NCI-H2029 treated with DMSO at 0.1 percent for 48 hours (cell line): ENCODE measurements around the gene SIAE.
A peak's percentile ranks its signal among the peaks of the same experiment; 100 is the strongest.
"Not testable (repeated sequence)": the region's sequence is repeated elsewhere in the genome, so short reads cannot be mapped to it uniquely, and the experiment has no call there.

Experiments
- DNase-seq: peaks from one replicate; lab custom pipeline; 2025; lab: John Stamatoyannopoulos, UW

The SIAE gene

DNA sequence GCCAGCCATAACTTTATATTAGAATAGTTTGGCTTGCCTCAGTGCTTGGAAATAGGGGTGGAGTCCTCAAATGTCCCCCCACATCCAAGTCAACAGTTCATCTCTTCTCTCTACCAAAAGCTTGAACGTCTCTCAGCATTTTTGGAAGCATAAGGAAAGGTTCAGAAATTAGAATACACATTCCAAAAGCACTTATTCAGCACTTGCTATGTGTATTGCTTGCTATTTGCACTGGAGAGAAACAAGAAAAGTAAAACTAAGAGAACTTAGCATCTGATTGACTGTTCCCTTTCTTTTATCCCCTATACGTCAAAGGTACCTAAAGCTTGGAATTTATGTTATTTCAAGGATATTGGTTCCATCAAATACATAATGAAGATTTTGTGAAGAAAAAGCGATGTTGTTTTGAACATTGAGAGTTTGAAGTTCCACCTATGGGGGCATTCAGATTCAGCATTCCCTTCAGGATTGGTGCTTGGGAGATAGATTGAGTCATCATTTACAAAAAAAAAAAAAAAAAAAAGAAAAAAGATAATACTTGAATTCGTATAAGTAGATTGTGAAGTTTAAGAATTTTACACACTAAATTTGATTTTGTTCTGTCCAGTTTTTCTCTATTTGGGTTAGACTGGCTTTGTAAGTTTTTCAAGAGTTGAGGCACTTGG is 49.5 kb downstream of the SIAE start:
- DNase-seq: no peak

DNA sequence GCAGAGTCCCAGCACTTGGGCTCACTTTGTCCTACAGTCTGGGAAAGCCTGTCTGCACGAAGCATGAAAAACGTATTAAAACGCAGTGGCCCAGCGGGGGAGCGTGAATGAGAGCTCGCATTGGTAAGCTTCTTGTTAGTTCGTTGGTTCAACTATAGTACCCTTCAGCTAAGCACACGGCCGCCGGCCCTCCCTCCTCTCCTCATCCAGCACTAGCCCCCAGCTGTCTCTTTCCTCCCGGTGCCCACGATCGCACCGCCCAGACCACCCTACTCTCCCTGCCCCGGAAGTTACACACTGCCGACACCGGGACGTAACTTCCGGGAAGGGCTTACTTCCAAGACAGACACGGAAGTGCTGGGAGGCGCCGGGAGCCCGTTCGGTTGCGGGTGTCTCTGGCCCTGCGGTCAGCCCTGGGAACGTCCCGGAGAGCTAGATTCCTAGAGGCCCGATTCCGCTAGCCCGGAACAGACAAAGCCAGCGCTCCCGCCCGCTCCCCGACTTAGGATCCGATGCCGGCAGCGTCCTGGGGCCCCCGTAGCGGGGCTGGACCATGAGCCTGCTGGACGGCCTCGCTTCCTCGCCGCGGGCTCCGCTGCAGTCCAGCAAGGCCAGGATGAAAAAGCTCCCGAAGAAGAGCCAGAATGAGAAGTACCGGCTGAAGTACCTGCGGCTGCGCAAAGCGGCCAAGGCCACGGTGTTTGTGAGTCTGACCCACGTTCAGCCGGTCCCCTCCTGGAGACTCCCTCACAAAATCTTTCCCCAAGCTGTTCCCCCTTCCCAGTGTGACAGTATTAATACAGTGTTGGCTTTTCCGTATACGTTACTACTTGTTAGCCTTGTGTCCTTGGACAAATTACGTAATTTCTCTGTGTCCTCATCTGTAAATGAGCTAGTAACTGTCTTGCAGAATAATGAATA is 50.7 kb downstream of the SIAE start, which contains the start of gene TBRG1:
TBRG1 (plus strand) TSS at position 334 of the 921 bp plus-strand sequence; CDS start at position 554, 220 bp downstream.
- peak; percentile 29 for DNase-seq

DNA sequence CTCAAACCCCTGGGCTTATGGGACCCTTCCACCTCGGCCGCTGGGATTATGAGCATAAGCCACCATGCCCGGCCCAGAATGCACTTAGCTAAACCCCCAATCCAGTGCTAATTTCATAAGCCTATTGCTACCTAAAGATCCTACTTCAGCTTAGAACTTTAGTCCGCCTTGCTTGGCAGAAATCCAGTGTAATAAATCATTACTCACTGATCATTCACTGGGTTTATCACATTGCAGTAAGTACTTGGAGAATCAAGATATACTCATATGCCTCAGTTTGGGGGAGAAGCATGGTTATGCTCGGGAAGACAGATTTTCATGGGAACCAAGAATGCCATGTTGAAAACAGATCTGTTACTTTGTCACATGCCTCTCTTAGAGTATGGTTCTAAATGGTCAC is 54.7 kb downstream of the SIAE start:
- DNase-seq: no peak

DNA sequence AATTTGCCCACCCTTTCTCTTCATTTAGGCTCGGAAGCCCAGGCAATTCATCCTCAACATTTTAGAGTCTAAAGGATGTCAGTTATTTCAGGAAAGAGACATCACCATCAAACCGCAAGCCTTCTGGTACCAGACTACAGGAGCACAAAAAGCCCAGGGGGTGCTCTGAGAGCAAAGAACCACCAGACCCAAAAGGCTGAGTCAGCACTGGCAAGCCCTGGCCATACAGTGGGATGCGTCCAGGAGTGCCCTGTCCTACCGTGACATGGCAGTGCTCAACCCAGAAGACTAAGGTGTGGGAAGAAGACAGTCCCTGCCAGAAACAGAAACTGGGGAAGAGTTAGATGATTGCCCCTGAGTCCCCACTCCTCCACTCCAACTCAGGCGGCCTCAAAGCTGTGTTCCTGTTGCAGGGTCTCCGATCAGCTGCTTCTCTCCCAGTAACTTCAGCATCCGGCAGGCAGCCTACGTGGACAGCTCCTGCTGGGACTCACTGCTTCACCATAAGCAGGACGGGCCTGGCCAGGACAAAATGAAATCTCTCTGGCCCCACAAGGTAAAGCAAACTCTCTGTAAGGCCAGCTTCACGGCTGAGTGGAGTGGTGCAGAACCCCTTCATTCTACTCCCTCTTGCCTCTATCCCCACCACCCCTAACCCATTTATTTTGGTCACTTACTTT is 60.8 kb downstream of the SIAE start:
- DNase-seq: no peak

DNA sequence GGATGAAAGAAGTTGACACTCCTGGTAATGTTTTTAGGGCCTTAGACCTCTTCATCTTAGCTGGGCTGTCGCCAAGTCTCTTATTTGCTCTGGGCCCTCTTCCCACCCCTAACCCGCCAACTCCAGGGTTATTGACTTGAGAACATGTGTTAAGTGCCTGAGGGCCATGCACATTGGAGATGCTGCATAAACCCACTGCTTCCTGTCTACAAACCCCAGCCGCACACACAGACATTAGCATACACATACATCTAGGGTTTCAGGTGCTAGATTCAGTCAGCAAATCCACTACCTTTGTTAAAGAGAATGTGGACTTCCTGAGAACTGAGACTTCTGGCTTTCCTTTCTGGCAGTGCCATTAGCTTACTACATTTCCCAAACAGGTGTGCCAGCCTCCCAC is 61.5 kb downstream of the SIAE start:
- peak; percentile 30 for DNase-seq

DNA sequence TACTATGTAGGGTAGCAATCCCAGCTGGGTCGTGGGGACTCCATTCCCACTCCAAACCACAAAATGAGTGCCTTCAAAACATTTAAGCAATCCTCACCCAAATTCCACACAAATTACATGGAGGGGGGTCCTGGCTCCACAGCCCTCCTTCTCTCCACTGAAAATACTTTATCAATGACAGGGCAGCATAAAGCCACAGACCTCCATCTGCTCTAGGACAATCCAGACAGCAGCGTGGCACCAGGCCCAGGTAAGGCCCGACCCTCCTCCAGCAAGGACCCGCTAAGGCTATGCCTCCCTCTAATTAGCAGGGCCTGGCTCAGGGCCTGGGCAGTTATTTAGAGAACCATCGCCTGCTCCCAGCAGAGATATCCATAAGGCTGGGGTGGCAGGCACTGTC is 62.5 kb downstream of the SIAE start, which contains the start of gene PANX3:
PANX3 (plus strand) TSS at position 365 of the 400 bp plus-strand sequence. CDS start 129 bp downstream, outside the sequence.
- no peak for DNase-seq

DNA sequence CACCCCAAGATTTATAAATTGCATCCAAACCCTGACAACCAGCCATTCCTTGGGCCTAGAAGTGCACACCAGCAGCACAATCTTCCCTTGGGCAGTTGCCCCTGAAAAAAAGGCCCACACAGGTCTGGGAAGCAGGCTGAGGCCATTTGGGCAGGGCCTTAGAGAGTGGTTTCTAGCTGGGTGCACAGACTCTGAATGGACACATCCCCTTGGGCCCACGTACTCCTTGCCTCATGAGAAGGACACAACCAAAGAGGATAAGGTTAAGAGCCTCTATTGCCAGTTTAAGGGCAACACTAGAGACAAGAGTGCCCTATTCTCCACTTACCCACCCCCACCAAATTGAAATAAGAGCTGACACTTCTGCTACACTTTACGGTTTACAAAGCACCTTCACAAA is 63.2 kb downstream of the SIAE start:
- no peak for DNase-seq

DNA sequence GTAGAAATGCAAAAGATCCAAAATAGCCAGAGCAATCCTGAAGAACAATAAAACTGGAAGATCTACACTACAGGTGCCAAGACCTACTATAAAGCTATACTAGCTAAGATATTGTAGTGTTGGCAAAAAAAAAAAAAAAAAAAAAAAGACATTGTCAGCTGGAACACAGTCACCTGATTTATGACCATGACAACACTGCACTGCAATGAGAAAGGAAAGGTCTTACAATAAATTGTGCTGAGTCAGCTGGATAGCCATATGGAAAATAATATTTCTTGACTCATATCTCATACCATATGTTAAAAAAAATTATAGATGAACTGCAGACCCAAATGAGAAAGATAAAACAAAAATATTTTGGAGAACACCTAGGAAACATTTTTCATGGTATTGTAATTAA is 65.4 kb downstream of the SIAE start:
- DNase-seq: no peak

DNA sequence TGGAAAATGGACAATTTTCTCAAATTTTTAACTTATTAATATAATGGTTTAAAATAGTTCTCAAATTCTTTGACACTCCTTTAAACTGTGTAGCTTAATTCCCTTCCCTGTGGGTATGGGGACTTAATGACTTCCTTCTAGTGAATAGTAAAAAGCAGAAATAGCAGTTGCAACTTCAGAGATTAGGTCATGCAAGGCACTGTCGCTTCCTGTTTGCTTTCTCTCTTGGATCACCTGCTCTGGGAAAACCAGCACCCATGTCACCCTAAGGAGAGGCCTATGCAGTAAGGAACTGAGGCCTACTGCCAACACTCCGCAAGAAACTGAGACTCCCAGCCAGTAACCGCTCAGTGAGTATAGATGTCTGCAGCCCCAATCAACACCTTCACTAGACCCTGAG is 67.8 kb downstream of the SIAE start:
- no peak for DNase-seq

DNA sequence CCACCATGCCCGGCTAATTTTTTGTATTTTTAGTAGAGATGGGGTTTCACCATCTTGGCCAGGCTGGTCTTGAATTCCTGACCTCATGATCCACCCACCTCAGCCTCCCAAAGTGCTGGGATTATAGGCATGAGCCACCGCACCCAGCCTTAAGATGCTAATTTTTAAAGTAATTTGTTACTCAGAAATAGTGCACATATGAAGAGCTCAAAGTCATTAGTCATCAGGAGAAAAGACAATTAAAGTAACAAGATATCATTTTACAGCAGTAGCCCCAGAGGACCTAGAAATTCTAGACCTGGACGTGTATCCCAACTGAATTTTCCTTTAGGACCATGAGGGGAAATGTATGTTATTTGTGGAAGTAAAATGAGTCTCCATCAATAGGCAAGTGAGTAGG is 70.8 kb downstream of the SIAE start:
- DNase-seq: not testable (repeated sequence)

DNA sequence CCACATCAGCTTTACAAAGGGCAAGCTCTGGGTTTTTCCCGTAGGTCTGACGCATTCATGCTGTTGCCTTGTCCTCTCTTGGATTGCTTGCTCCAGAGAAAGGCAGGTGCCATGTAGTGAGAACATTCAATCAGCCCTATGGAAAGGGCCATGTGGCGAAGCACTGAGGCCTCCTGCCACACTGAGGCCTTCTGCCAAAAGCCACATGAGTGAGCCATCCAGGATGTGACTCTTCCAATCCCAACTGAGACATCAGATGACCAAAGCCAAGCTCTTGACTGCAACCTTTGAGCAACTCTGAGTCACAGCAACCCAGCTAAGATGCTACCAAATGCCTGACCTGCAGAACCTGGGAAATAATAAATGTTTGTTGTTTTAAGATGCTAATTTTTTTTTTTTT is 71.3 kb downstream of the SIAE start:
- no peak for DNase-seq

DNA sequence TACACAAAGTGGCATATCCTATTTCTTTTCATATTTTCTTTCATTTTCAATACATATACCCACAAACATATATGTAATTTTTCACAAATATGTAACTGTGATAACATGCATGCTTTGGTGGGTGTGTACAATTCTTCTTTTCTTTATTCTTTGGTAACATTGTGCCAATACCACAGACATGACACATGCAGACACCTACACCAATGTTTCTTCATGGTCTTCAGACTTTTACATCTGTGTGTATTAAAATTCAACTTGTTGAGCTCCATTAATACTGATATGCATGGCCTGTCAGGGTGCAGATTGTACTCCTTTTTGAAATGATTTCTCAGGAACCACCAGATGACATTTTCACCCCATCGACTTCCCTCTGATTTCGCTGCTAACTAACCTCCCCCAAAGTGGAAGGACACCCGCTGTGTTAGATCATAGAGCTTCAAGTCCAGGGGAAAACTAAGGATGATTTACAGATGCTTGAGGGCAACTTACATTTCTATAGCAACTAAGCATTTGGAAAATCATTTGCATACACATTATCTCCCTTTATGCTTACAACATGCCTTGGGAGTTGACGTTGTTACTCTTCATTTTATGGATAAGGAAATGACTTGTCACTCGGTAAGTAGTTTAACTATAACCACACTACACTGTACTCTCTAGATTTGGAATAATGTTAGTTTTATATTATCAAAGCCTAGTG is 72.8 kb downstream of the SIAE start:
- DNase-seq: no peak

DNA sequence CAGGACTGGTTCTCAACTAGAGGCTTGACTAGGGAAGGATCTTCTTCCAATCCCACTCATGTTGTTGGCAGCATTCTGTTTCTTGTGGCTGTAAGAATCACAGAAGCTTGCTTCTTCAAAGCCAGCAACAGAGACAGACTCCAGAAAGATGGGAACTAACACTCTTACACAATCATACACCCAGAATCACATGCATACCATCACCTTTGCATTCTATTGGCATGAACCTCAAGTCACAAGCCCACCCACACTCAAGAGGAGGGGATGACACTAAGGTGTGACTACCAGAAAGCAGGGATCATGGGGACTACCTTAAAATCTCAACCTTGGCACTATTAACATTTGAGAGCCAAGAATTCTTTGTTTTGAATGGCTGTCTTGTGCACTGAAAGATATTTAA is 75.9 kb downstream of the SIAE start:
- no peak for DNase-seq

DNA sequence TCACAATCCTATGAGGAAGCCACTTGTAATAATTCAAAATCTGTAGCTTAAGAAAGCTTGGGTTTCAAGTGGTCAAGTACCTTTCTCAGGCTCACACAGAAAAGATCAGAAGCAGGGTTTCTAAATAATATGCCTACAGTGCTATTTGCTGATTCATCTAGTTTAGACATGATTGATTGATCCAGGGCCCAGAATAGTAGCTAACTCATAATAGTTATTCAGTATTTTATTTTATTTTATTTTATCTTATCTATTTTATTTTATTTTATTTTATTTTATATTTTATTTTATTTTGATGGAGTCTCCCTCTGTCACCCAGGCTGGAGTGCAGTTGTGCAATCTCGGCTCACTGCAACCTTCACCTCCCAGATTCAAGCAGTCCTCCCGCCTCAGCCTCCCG is 78.2 kb downstream of the SIAE start:
- no peak for DNase-seq

DNA sequence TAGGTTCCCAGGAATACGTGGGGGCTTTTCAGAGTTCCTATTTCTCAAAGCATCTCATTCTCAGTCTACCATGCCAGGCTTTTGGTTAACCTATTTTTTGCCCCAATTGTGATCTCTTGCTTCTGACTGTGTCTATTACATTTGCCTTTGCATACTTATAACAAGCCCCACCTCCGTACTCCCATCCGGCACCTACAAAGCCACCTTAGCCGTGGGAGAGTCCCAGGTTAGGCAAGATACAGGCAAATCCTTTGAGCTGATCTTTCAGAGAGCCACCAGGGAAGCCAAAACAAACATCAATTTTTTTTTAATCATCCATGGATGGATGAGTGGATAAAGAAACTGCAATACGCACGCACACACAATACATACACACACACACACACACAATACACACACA is 80.9 kb downstream of the SIAE start:
- DNase-seq: no peak

DNA sequence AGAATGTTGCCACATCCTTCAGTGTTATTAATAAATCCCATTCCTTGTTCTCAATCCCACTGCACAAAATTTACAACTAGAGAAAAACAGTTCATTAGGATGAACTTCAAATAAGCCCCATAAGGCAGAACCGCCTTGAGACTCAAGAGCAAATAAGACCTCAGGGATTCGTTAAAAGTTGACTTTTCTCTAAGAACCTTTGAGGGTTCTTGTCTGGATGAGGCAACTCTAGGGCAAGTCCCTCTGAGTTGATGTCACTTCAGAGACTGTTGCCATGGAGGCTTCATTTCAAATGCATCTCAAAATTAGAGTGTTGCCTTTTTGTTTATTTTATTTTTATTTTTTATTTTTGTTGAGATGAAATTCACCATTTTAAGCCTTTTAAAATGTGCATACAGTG is 82.1 kb downstream of the SIAE start:
- no peak for DNase-seq

DNA sequence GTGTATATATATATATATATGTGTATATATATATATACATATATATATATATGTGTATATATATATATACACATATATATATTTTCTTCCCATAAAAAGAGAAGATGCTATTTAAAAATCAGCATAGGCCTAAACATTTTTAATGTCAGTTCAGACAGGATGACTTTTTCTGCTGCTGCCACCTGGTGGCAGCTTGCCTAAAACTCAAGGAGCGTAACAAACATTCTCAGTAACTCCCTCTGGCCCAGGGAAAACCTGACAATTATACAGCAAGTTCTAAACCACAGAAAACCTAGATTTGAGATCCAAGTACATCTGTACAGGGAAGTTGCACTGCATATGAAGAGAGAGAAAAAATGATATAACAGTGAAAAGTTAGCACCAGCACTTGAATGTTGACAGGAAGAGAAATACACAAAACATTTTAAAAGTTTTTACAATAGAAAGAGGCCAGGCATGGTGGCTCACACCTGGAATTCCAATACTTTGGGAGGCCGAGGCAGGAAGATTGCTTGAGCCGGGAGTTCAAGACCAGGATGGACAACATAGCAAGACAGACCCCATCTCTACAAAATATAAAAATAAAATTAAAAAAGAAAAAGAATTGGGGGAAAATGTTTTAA is 87.2 kb downstream of the SIAE start:
- DNase-seq: peak; percentile 30

DNA sequence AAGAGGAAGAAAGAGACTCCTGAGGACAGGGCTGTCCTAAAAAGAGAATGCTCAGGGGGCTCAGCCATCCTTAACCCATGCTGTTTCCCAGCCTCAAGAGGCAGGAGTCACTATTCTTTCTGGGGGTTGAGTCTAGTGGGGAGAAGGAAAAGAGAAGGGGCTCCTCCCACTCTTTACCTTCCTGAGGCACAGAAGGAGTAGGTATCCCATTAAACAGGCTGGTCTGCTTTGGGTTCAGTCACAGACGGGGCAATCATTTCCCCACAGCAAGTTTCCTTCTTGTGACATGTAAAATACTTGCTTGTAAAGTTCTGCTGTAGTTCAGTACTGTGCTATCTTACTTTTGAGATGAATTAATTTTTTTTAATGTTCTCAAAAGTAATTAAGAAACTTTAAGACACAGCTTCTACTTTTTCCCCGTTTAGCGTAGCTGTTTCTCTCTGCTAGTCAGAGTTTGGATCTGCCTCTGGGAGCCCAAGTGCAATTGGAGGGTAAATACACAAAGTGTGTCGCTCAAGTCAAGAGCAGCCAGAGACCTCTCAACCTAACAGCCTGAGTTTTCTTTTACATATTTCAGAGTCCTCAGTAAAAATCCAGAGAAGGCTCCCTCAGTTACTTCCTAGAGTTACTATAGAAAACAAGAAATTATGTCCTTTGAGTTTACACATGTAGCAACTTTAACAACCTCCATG is 88.7 kb downstream of the SIAE start:
- no peak for DNase-seq

DNA sequence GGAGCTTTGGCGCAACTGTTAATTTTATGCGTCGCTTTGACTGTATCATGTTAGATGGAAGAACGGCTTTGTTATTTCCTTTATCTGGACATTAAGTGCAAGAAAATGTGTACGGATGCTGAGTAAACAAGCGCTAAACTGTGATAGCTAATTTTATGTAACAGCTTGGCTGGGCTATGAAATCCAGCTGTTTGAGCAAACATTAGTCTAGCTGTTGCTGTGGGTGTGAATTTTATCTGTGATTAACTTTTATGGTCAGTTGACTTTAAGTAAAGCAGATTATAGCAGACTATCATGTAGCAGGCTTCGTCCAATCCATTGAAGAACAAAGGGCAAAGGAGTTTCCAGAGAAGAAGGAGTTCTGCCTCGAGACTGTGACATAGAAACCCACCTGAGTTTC is 89.8 kb downstream of the SIAE start:
- DNase-seq: no peak
